ENCODE measurements around the gene ATP5IF1. TPM values are rescaled to one million over a fixed set of nuclear protein-coding genes. Genes with fewer than 3 reads are reported as not detected.

ATP5IF1 gene
- total and polyA plus RNA-seq, 2 of the 13 experiments (the other 11 are each of a cell fraction or from before 2014, with no cell fraction given) = 97.7 to 131 TPM

DNA sequence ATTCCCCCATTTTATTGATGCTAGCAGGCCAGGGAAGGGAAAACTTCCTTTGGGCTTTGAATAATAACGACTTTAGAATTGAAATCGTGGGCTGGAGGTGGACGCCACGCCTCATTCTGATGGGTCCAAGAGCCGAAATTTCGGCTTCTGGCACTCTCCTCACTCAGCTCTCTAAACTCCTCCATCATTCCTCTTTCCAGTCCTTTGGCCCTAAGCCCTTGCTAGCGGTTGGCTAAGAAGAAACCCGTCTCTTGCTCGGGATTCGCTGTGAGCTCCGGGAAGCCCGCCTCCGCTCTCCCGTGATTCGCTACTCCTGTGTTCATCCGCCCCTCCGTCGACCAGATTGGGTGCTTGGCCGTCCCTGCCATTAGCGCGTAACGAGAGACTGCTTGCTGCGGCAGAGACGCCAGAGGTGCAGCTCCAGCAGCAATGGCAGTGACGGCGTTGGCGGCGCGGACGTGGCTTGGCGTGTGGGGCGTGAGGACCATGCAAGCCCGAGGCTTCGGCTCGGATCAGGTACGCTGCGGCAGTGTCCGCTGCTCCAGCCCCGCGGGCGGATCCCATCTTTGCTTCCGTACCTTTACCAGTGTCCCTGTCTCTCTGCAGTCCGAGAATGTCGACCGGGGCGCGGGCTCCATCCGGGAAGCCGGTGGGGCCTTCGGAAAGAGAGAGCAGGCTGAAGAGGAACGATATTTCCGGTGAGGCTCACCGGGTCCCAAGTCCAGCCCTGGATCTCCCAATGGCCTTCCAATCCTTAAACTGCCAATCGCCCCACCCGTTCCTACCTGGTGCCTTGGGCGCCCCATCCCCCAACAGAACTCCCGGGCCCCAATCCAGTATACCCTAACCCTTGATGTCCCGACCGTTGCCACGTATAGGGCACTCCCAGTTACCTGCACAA, at the start of gene ATP5IF1 (continued):
- TF ChIP-seq ZNF431 (CRISPR knock-in tag; IDR thresholded peaks at IDR 0.05; ENCODE audit: borderline replicate concordance, low read depth) (no peak), MYC (CRISPR knock-in tag; IDR thresholded peaks at IDR 0.05; ENCODE audit: borderline replicate concordance) (peak; percentile 70; the same call in 1 of the 2 replicates), TSC22D2 (CRISPR knock-in tag; IDR thresholded peaks at IDR 0.05; ENCODE audit: borderline replicate concordance) (0 out of 2 replicates have a peak, but pooled peaks have one; percentile 9), SOX6 (IDR thresholded peaks at IDR 0.05) (no peak), SOX6 (CRISPR knock-in tag; IDR thresholded peaks at IDR 0.05) (peak; percentile 23; the same call in 1 of the 2 replicates), ZNF564 (CRISPR knock-in tag; IDR thresholded peaks at IDR 0.05) (no peak), ELF1 (CRISPR knock-in tag; IDR thresholded peaks at IDR 0.05) (peak; percentile 68), ZNF382 (CRISPR knock-in tag; IDR thresholded peaks at IDR 0.05; ENCODE audit: borderline replicate concordance) (no peak), IKZF4 (CRISPR knock-in tag; IDR thresholded peaks at IDR 0.05; ENCODE audit: borderline replicate concordance, low read depth, not compliant biosample characterization) (no peak), GATAD1 (CRISPR knock-in tag; IDR thresholded peaks at IDR 0.05) (peak; percentile 84), POLR2AphosphoS5 (IDR thresholded peaks at IDR 0.05; ENCODE audit: low read depth, low read length) (peak; percentile 98), ZNF333 (CRISPR knock-in tag; IDR thresholded peaks at IDR 0.05; ENCODE audit: borderline replicate concordance) (peak; percentile 88; the same call in 1 of the 2 replicates), ZNF616 (CRISPR knock-in tag; IDR thresholded peaks at IDR 0.05; ENCODE audit: low read depth) (peak; percentile 87; the same call in 1 of the 2 replicates), ZNF883 (CRISPR knock-in tag; IDR thresholded peaks at IDR 0.05; ENCODE audit: not compliant biosample characterization) (no peak), ZNF34 (CRISPR knock-in tag; IDR thresholded peaks at IDR 0.05; ENCODE audit: borderline replicate concordance) (peak; percentile 88; the same call in 1 of the 2 replicates), ZNF335 (CRISPR knock-in tag; IDR thresholded peaks at IDR 0.05) (no peak), GZF1 (CRISPR knock-in tag; IDR thresholded peaks at IDR 0.05) (0 out of 2 replicates have a peak, but pooled peaks have one; percentile 64), SIN3A (IDR thresholded peaks at IDR 0.05; ENCODE audit: borderline replicate concordance, low read depth, low read length) (peak; percentile 78; the same call in 1 of the 2 replicates), JDP2 (CRISPR knock-in tag; IDR thresholded peaks at IDR 0.05; ENCODE audit: borderline replicate concordance) (no peak), MAZ (IDR thresholded peaks at IDR 0.05; ENCODE audit: borderline replicate concordance, low read depth, low read length) (no peak), MAZ (CRISPR knock-in tag; IDR thresholded peaks at IDR 0.05; ENCODE audit: low read depth) (peak; percentile 85), ZNF589 (CRISPR knock-in tag; conservative IDR thresholded peaks at IDR 0.05) (no peak), ZNF878 (CRISPR knock-in tag; IDR thresholded peaks at IDR 0.05) (no peak), NFIB (CRISPR knock-in tag; IDR thresholded peaks at IDR 0.05; ENCODE audit: borderline replicate concordance) (no peak)
- TF ChIP-seq, protein P1, sequence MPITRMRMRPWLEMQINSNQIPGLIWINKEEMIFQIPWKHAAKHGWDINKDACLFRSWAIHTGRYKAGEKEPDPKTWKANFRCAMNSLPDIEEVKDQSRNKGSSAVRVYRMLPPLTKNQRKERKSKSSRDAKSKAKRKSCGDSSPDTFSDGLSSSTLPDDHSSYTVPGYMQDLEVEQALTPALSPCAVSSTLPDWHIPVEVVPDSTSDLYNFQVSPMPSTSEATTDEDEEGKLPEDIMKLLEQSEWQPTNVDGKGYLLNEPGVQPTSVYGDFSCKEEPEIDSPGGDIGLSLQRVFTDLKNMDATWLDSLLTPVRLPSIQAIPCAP (CRISPR knock-in tag; IDR thresholded peaks at IDR 0.05; ENCODE audit: low read depth) = no peak
- TF ChIP-seq, protein P2, sequence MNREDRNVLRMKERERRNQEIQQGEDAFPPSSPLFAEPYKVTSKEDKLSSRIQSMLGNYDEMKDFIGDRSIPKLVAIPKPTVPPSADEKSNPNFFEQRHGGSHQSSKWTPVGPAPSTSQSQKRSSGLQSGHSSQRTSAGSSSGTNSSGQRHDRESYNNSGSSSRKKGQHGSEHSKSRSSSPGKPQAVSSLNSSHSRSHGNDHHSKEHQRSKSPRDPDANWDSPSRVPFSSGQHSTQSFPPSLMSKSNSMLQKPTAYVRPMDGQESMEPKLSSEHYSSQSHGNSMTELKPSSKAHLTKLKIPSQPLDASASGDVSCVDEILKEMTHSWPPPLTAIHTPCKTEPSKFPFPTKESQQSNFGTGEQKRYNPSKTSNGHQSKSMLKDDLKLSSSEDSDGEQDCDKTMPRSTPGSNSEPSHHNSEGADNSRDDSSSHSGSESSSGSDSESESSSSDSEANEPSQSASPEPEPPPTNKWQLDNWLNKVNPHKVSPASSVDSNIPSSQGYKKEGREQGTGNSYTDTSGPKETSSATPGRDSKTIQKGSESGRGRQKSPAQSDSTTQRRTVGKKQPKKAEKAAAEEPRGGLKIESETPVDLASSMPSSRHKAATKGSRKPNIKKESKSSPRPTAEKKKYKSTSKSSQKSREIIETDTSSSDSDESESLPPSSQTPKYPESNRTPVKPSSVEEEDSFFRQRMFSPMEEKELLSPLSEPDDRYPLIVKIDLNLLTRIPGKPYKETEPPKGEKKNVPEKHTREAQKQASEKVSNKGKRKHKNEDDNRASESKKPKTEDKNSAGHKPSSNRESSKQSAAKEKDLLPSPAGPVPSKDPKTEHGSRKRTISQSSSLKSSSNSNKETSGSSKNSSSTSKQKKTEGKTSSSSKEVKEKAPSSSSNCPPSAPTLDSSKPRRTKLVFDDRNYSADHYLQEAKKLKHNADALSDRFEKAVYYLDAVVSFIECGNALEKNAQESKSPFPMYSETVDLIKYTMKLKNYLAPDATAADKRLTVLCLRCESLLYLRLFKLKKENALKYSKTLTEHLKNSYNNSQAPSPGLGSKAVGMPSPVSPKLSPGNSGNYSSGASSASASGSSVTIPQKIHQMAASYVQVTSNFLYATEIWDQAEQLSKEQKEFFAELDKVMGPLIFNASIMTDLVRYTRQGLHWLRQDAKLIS (CRISPR knock-in tag; IDR thresholded peaks at IDR 0.05) = peak; percentile 66; the same call in 1 of the 2 replicates

All from HepG2 (cell line).